Sigmoid colon (tissue), 4 donors: ENCODE measurements around the gene VAMP8.

ENCODE experiments used
- CTCF ChIP-seq, 4 experiments: fragments of 450-650 bp in 3 of 4; fragments of 200-600 bp in 1 of 4; IDR thresholded peaks; one replicate each; pipeline ENCODE4 v1.5.1; 2016 to 2019; ENCODE audit warnings: antibody characterized with exemption in 4 of 4, mild to moderate bottlenecking in 3 of 4, moderate library complexity in 2 of 4
- POLR2A ChIP-seq, 2 donors: fragments of 450-650 bp; IDR thresholded peaks; one replicate each; pipeline ENCODE4 v1.6.1; 2016; ENCODE audit warnings: antibody characterized with exemption in 2 of 2, mild to moderate bottlenecking in 2 of 2, moderate library complexity in 2 of 2
- POLR2AphosphoS5 ChIP-seq, 4 donors: sonication (generic); formaldehyde crosslinking; IDR thresholded peaks; one replicate each; pipeline ENCODE4 v1.6.1; 2017; ENCODE audit warnings: antibody characterized with exemption in 4 of 4

- TF ChIP-seq CTCF (IDR thresholded peaks at IDR 0.05) = no peak
- TF ChIP-seq POLR2AphosphoS5 (IDR thresholded peaks at IDR 0.05) = peak; percentile 78 to 93 (median 86)
- TF ChIP-seq POLR2A (IDR thresholded peaks at IDR 0.05) = peak; percentile 67 to 68
These were observed 34.6 kb downstream of the VAMP8 start, which contains the start of gene C2orf68 for GRCh38 chr2:85611705-85612587.
